Endothelial cell of umbilical vein (primary cell): ENCODE data around the gene SCLY. TPM values are rescaled to one million over a fixed set of nuclear protein-coding genes. Genes with fewer than 3 reads are reported as not detected.

ENCODE experiments used
- BruUV-seq: library from RNA; stranded (reverse); fragments of 400-500 nt; replicated peaks from 2 replicates; lab custom pipeline; 2021; lab: Mats Ljungman, UMichigan
- CTCF ChIA-PET: fragments of 300-600, 350-600 bp; sonication (Branson Sonifier 250); formaldehyde crosslinking; loops from one replicate; lab custom pipeline; 2021; ENCODE audit warnings: antibody characterized with exemption, inconsistent platforms; lab: Charles Lee
- POLR2A ChIA-PET: fragments of 300-600, 350-600 bp; sonication (Branson Sonifier 250); formaldehyde crosslinking; loops from one replicate; lab custom pipeline; 2021; ENCODE audit warnings: antibody characterized with exemption, inconsistent platforms; lab: Charles Lee
- DNase-seq: peaks from one replicate; pipeline ENCODE4 v3.0.0-alpha.2; 2011; ENCODE audit warnings: low read depth, low spot score
- FAIRE-seq: peaks from 2 replicates; lab custom pipeline; 2011; peaks lifted over from hg19 to GRCh38; lab: Jason Lieb, UNC
- H2AFZ ChIP-seq: 2 replicates; pipeline ENCODE4 v1.6.0; 2012; ENCODE audit warnings: low read depth, low read length, control low read depth, inconsistent platforms
- H3K27ac ChIP-seq: 2 replicates; pipeline ENCODE4 v1.5.1; 2011; ENCODE audit warnings: low read depth, mild to moderate bottlenecking, control low read depth, low read length, moderate library complexity; ENCODE audit not compliant: insufficient read depth
- H3K27me3 ChIP-seq, 2 experiments: 2 replicates each; pipeline versions ENCODE4 v1.6.0 to v1.6.1; 2011; ENCODE audit warnings: low read length in 2 of 2, mixed read lengths in 1 of 2; ENCODE audit not compliant: control insufficient read depth in 2 of 2, insufficient read depth in 2 of 2
- H3K36me3 ChIP-seq, 2 experiments: 2 replicates in 1 of 2; 3 replicates in 1 of 2; pipeline ENCODE4 v1.5.1; 2011; ENCODE audit warnings: low read length in 2 of 2, mild to moderate bottlenecking in 1 of 2, moderate library complexity in 1 of 2; ENCODE audit not compliant: control insufficient read depth in 2 of 2, insufficient read depth in 2 of 2; ENCODE audit errors: extremely low read depth in 1 of 2
- H3K4me1 ChIP-seq: 3 replicates; pipeline ENCODE4 v1.5.1; 2011; ENCODE audit warnings: mild to moderate bottlenecking, low read length; ENCODE audit not compliant: control insufficient read depth, insufficient read depth; ENCODE audit errors: extremely low read depth
- H3K4me2 ChIP-seq: 2 replicates; pipeline ENCODE4 v1.6.1; 2011; ENCODE audit warnings: low read length, control low read depth, mixed read lengths; ENCODE audit not compliant: insufficient read depth
- H3K4me3 ChIP-seq, 3 experiments: fragments of 200-600 bp in 1 of 3; sonication (generic), shearing (Covaris generic) in 1 of 3; replicated peaks in 1 of 3; 2 replicates each; pipeline ENCODE4 v1.5.1; 2011 to 2016; ENCODE audit warnings: control low read depth in 3 of 3, low read length in 3 of 3, mild to moderate bottlenecking in 2 of 3, inconsistent platforms in 1 of 3, low read depth in 1 of 3, moderate library complexity in 1 of 3; ENCODE audit not compliant: insufficient read depth in 1 of 3
- H3K79me2 ChIP-seq: 2 replicates; pipeline ENCODE4 v1.6.0; 2012; ENCODE audit warnings: low read length, inconsistent platforms; ENCODE audit not compliant: control insufficient read depth, insufficient read depth
- H3K9ac ChIP-seq: replicated peaks from 2 replicates; pipeline ENCODE3; 2011; ENCODE audit warnings: low read length, control low read depth; ENCODE audit not compliant: insufficient read depth; ENCODE audit errors: extremely low read depth
- H3K9me1 ChIP-seq: replicated peaks from 3 replicates; pipeline ENCODE4 v1.6.0; 2011; ENCODE audit warnings: mild to moderate bottlenecking, low read length; ENCODE audit not compliant: control insufficient read depth, insufficient read depth; ENCODE audit errors: extremely low read depth
- H3K9me3 ChIP-seq: replicated peaks from 2 replicates; pipeline ENCODE4 v1.5.1; 2012; ENCODE audit warnings: low read length, inconsistent platforms; ENCODE audit not compliant: control insufficient read depth, insufficient read depth
- H4K20me1 ChIP-seq: replicated peaks from 2 replicates; pipeline ENCODE3; 2011; ENCODE audit warnings: mild to moderate bottlenecking, low read length; ENCODE audit not compliant: control insufficient read depth, insufficient read depth; ENCODE audit errors: extremely low read depth
- EZH2 ChIP-seq: IDR thresholded peaks from 2 replicates; pipeline ENCODE4 v1.6.1; 2012; ENCODE audit warnings: borderline replicate concordance, low read depth, mild to moderate bottlenecking, moderate library complexity, low read length, inconsistent platforms; ENCODE audit not compliant: severe bottlenecking
- FOS ChIP-seq: IDR thresholded peaks from 2 replicates; pipeline ENCODE4 v1.6.1; 2011; ENCODE audit warnings: mild to moderate bottlenecking, low read length, moderate library complexity, borderline replicate concordance; ENCODE audit not compliant: insufficient read depth
- GATA2 ChIP-seq: IDR thresholded peaks from 2 replicates; pipeline ENCODE4 v1.7.0; 2011; ENCODE audit warnings: low read depth, mild to moderate bottlenecking, moderate library complexity, mixed read lengths, low read length; ENCODE audit not compliant: insufficient read length, insufficient read depth
- JUN ChIP-seq: IDR thresholded peaks from 2 replicates; pipeline ENCODE4 v1.6.1; 2011; ENCODE audit warnings: borderline replicate concordance, low read depth; ENCODE audit not compliant: insufficient read length, insufficient read depth
- MYC ChIP-seq: IDR thresholded peaks from one replicate; pipeline ENCODE4 v1.6.1; 2011; ENCODE audit warnings: mild to moderate bottlenecking, low read depth, low read length
- POLR2A ChIP-seq: IDR thresholded peaks from 2 replicates; pipeline ENCODE4 v1.6.1; 2012; ENCODE audit warnings: low read depth, mild to moderate bottlenecking, control low read depth, low read length
- POLR2AphosphoS5 ChIP-seq: IDR thresholded peaks from 2 replicates; pipeline ENCODE4 v1.6.1; 2012; ENCODE audit warnings: low read depth, mild to moderate bottlenecking, control low read depth, low read length, moderate library complexity; ENCODE audit not compliant: insufficient read depth
- dilution Hi-C: fragments of 300-500 bp; cut with MboI; formaldehyde crosslinking; loops from one replicate; pipeline ENCODE4 v1.15.0; 2019; ENCODE audit warnings: low sequenced_read_pairs; ENCODE audit not compliant: extremely low pct_ligation_motif_present
- intact Hi-C: fragments of 100-400 bp; cut with micrococcal nuclease; formaldehyde crosslinking; loops from one replicate; pipeline ENCODE4 v1.10.0; 2022
- polyA plus RNA-seq, 4 experiments: library from polyadenylated mRNA; depleted of rRNA in 3 of 4; stranded (reverse) in 3 of 4; unstranded in 1 of 4; fragments of >200 nt; gene quantifications; 2 replicates each; pipeline versions ENCODE4 v1.2.1 to v1.2.3, GENCODE V29; 2011 to 2012; ENCODE audit warnings: missing spikeins in 1 of 4
- total RNA-seq: library from RNA; stranded (reverse); gene quantifications from 2 replicates; pipeline ENCODE4 v1.2.3, GENCODE V29; 2021
- TF ChIP-seq, protein P1 (sequence below), 2 donors: IDR thresholded peaks; 1 replicate in 1 of 2; 2 replicates in 1 of 2; pipeline ENCODE4 v1.5.1; 2011; ENCODE audit warnings: low read length in 2 of 2, mild to moderate bottlenecking in 2 of 2, moderate library complexity in 2 of 2, control low read depth in 1 of 2, inconsistent platforms in 1 of 2, low read depth in 1 of 2; ENCODE audit not compliant: insufficient read depth in 1 of 2; ENCODE audit errors: extremely low read depth in 1 of 2
- TF ChIP-seq, protein P2 (sequence below): IDR thresholded peaks from 2 replicates; pipeline ENCODE4 v1.6.1; 2011; ENCODE audit not compliant: insufficient read depth, insufficient read length

SCLY gene
- total and polyA plus RNA-seq, 2 donors (not counting 3 experiments of a cell fraction or from before 2014, with no cell fraction given), result 22.6 to 32.7 TPM

DNA sequence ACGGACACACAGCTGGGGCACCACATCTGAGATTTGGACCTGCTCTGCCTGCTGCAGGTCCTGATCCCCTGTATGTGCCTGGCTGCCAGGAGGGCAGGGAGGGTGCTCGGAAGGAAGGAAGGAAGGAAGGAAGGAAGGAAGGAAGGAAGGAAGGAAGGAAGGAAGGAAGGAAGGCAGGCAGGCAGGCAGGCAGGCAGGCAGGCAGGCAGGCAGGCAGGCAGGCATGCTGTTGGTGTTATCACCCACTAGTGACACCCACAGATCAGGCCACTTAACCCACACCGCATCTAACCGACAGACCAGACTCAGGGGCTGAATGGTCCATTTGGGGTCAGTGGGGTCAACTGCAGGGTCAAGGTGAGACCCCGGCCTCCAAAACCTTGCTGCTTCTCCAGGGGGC lies 83.5 kb downstream of the SCLY start:
- H3K9me1 ChIP-seq, result no peaks in the 10 kb centered on the region
- H2AFZ ChIP-seq, result no peak overlapping the region
- H3K4me3 ChIP-seq, result no peak overlapping the region
- no peaks in the 10 kb centered on the region for H3K27me3 ChIP-seq
- CTCF ChIA-PET, result no interaction called here
- no peaks in the 10 kb centered on the region for H3K9me3 ChIP-seq
- no peaks in the 10 kb centered on the region for H3K79me2 ChIP-seq
- H3K9ac ChIP-seq, result no peak overlapping the region
- no peaks in the 10 kb centered on the region for H4K20me1 ChIP-seq
- dilution Hi-C loops, result no loop called here
- TF ChIP-seq JUN (no peak), MYC (no peak), FOS (no peak)
- TF ChIP-seq, protein P1, sequence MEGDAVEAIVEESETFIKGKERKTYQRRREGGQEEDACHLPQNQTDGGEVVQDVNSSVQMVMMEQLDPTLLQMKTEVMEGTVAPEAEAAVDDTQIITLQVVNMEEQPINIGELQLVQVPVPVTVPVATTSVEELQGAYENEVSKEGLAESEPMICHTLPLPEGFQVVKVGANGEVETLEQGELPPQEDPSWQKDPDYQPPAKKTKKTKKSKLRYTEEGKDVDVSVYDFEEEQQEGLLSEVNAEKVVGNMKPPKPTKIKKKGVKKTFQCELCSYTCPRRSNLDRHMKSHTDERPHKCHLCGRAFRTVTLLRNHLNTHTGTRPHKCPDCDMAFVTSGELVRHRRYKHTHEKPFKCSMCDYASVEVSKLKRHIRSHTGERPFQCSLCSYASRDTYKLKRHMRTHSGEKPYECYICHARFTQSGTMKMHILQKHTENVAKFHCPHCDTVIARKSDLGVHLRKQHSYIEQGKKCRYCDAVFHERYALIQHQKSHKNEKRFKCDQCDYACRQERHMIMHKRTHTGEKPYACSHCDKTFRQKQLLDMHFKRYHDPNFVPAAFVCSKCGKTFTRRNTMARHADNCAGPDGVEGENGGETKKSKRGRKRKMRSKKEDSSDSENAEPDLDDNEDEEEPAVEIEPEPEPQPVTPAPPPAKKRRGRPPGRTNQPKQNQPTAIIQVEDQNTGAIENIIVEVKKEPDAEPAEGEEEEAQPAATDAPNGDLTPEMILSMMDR (IDR thresholded peaks at IDR 0.05; ENCODE audit: extremely low read depth in 1 of 2, insufficient read depth in 1 of 2, low read depth in 1 of 2, low read length in 2 of 2), result no peak
- no peaks in the 10 kb centered on the region for H3K4me1 ChIP-seq
- no peaks in the 10 kb centered on the region for H3K36me3 ChIP-seq
- no peak overlapping the region for H3K27ac ChIP-seq
- FAIRE-seq (no peak), DNase-seq (no peak)
- POLR2A ChIA-PET, result no interaction called here
- intact Hi-C loops, result no loop called here
- no peak overlapping the region for H3K4me2 ChIP-seq
- no TSS peak for BruUV-seq

DNA sequence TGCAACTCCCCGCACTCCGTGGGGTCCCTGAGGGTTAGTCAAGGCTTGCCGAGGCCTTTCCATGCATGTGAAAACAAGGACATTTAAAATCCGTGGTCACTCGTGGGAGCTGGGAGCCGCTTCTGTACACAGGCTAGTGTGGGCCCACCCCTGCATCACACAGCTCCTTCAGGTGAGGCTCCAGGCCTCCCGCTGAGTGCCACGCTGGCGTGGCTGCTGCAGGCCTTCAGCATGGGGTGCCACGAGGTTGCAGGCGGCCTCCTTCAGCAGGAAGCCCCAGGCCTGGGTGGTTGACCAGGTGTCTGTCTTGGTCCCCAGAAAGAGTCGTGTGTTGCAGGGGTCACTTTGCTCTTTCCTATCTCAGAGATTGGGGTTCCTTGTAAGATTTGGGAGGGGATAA lies 84.2 kb downstream of the SCLY start:
- FAIRE-seq (no peak), DNase-seq (no peak)
- no TSS peak for BruUV-seq
- H3K4me2 ChIP-seq, result no peak overlapping the region
- no peak overlapping the region for H3K4me3 ChIP-seq
- H3K27me3 ChIP-seq, result no peaks in the 10 kb centered on the region
- ChIA-PET POLR2A (no interaction called here), CTCF (no interaction called here)
- intact Hi-C loops (no loop called here), dilution Hi-C loops (no loop called here)
- no peaks in the 10 kb centered on the region for H3K4me1 ChIP-seq
- H2AFZ ChIP-seq, result no peak overlapping the region
- H4K20me1 ChIP-seq, result no peaks in the 10 kb centered on the region
- H3K9ac ChIP-seq, result no peak overlapping the region
- no peaks in the 10 kb centered on the region for H3K79me2 ChIP-seq
- H3K36me3 ChIP-seq, result no peaks in the 10 kb centered on the region
- H3K9me3 ChIP-seq, result no peaks in the 10 kb centered on the region
- TF ChIP-seq MYC (no peak), POLR2A (no peak), EZH2 (no peak), GATA2 (no peak), FOS (no peak), POLR2AphosphoS5 (no peak), JUN (no peak)
- TF ChIP-seq, protein P2, sequence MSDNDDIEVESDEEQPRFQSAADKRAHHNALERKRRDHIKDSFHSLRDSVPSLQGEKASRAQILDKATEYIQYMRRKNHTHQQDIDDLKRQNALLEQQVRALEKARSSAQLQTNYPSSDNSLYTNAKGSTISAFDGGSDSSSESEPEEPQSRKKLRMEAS, result no peak
- TF ChIP-seq, protein P1 (IDR thresholded peaks at IDR 0.05; ENCODE audit: extremely low read depth in 1 of 2, insufficient read depth in 1 of 2, low read depth in 1 of 2, low read length in 2 of 2), result no peak
- no peaks in the 10 kb centered on the region for H3K9me1 ChIP-seq
- no peak overlapping the region for H3K27ac ChIP-seq
